Stimulated activated CD4-positive, alpha-beta T cell treated with anti-CD3 and anti-CD28 coated beads, Interleukin-12 subunit alpha, Interleukin-12 subunit beta, amount 100 ng/mL, for 24 hours (primary cell): Measurements from ENCODE around the gene HSP90B1.

Experiments
- DNase-seq, 2 experiments: peaks; one replicate each; pipeline ENCODE4 v3.0.0-alpha.2; 2020; ENCODE audit warnings: low read depth in 2 of 2

HSP90B1 gene

GRCh38 chr12:103973909-103974308, 43.7 kb downstream of the HSP90B1 start:
- no peak for DNase-seq

- no peak for DNase-seq
Measured at GRCh38 chr12:103975368-103975767, 45.2 kb downstream of the HSP90B1 start.

DNA sequence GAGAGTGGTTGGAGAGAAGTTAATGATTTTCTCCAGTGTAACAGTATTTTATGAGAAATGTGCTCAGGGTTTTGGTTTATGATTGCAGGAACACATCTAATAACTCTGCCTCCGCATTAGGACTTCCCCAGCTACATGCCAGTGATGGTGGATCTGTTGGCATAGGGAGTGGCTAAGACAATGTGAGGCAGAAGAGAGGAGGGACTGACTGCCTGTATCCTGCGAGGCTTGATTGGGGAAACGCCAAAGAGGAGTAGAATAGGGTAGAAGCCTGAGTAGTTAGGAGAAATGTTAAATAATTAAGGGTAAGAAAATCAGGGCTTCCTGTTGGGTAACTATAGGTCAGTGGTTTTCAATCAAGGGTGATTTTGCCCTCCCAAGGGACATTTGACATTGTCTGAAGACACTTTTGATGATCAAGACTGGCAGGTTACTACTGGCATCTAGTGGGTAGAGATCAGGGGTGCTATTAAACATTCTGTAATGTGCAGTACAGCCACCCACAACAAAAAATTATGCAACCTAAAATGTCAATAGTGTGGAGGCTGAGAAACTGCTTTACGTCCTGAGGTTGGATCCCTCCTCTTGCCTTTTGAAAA, 48.3 kb downstream of the HSP90B1 start:
- no peak for DNase-seq

DNA sequence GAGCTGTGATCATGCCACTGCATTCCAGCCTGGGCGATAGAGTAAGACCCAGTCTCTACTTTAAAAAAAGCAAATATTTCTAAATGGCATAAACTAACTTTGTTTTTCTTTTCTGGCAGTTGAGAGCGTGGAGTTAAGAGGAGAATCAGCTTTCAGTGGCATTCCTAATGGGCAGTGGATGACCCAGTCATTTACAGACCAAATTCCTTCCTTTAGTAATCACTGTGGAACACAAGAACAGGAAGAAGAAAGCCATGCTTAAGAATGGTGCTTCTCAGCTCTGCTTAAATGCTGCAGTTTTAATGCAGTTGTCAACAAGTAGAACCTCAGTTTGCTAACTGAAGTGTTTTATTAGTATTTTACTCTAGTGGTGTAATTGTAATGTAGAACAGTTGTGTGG, 56.6 kb downstream of the HSP90B1 start:
- DNase-seq = no peak

GRCh38 chr12:103994235-103994634, 64.0 kb downstream of the HSP90B1 start:
- no peak for DNase-seq

GRCh38 chr12:103996595-103996994, 66.4 kb downstream of the HSP90B1 start:
- DNase-seq = no peak

DNA sequence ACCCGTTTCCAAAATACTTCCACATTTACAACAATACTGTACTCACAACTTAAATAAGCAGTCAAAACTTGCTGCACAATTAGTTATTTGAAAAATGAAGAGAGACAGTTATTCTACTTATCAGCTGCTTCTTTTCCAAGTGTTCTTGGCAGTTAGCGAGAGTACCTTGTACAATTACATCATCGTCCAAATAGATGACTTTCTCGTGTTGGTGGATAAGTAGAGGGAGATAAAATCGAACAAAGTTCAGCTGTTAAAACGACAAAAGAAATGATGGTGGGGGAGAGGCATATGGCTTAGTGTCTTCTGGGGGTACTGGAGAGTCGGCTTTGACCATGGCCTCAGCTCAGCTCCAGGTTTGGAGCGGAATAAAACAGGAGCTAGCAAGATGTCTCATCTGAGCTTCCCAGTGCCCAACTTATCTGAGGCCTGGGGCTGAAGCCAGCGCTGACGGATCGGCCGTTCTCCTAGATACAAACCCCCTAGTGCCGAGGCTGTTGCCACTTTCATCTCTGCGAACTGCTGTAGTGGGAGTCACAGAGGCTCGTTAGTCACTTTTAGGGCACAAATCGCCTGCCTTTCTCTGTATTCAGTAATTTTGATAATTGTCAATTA, 67.2 kb downstream of the HSP90B1 start:
- no peak for DNase-seq
